K562 (cell line): ENCODE measurements around the gene USP4.

Experiments used
- BACH1 ChIP-seq: fragments of 200-800 bp; sonication (Bioruptor generic); IDR thresholded peaks from 2 replicates; pipeline ENCODE4 v1.6.1; 2016; ENCODE audit warnings: missing genetic modification characterization, missing compliant biosample characterization
- CHD2 ChIP-seq: IDR thresholded peaks from 2 replicates; pipeline ENCODE4 v1.6.1; 2011; ENCODE audit warnings: low read depth, low read length
- FOS ChIP-seq: IDR thresholded peaks from 3 replicates; pipeline ENCODE4 v1.6.1; 2011; ENCODE audit not compliant: insufficient read length; ENCODE audit errors: extremely low read depth
- KDM4B ChIP-seq, 2 experiments: fragments of 450-650 bp in 1 of 2; sonication (generic) in 1 of 2; IDR thresholded peaks; 2 replicates each; pipeline ENCODE4 v1.6.1; 2016 to 2017; ENCODE audit warnings: borderline replicate concordance in 2 of 2, antibody characterized with exemption in 1 of 2, low read depth in 1 of 2, mild to moderate bottlenecking in 1 of 2
- TF ChIP-seq, protein P1 (sequence below): fragments of 450-650 bp; formaldehyde crosslinking; conservative IDR thresholded peaks from 2 replicates; pipeline ENCODE4 v1.4.0; 2022; ENCODE audit warnings: mild to moderate bottlenecking, missing genetic modification characterization

DNA sequence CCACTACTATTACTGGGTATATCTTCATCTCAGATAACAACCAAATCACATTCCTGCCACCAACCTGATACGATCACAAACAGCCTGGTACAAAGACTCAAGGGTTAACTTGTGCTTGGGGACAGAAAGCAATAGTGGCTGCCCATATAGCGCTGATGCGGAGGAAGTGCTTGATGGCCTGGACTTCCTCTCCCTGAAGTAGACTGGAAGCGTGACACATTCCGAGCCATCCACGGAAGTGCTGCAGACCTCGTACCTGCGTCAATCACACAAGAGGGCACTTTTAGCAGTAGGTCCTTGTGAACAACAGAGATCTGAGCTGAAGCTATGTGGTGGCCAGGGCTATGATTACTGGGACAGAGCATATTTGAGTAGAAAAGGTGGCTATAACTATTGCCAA lies 45.5 kb downstream of the USP4 start:
- TF ChIP-seq, protein P1, sequence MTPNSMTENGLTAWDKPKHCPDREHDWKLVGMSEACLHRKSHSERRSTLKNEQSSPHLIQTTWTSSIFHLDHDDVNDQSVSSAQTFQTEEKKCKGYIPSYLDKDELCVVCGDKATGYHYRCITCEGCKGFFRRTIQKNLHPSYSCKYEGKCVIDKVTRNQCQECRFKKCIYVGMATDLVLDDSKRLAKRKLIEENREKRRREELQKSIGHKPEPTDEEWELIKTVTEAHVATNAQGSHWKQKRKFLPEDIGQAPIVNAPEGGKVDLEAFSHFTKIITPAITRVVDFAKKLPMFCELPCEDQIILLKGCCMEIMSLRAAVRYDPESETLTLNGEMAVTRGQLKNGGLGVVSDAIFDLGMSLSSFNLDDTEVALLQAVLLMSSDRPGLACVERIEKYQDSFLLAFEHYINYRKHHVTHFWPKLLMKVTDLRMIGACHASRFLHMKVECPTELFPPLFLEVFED, result no peak
- TF ChIP-seq FOS (no peak), BACH1 (tag) (no peak), KDM4B (IDR thresholded peaks at IDR 0.05; ENCODE audit: borderline replicate concordance in 2 of 2, low read depth in 1 of 2) (no peak), CHD2 (no peak)
